ENCODE results near the gene YWHAE. TPM values are rescaled to one million over a fixed set of nuclear protein-coding genes. Genes with fewer than 3 reads are reported as not detected.

YWHAE gene
- total RNA-seq, 4 donors from 2014 or later = 553 to 1,135 (median 724) TPM

DNA sequence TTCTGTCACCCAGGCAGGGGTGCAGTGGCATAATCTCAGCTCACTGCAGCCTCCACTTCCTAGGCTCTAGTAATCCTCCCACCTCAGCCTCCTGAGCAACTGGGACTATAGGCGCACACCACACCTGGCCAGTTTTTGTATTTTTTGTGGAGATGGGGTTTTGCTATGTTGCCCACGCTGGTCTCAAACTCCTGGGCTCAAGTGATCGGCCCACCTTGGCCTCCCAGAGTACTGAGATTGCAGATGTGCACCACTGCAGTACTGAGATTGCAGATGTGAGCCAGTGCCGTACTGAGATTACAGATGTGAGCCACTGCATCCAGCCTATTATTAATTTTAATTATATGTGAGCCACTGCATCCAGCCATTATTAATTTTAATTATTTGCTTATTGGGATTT is 42.2 kb upstream of the YWHAE start:
- Histone ChIP-seq H3K4me1 (peaks cover 11 to 14% of the 10 kb centered on the region in 2 donors), H3K4me3 (replicated peaks in 1 of 3) (no peak overlapping the region), H3K27me3 (no peaks in the 10 kb centered on the region), H3K27ac (no peak overlapping the region), H3K9me3 (no peaks in the 10 kb centered on the region), H3K36me3 (no peaks in the 10 kb centered on the region)
- WGBS, 2 donors = 99% methylated on average over 4 of the region's 4 CpGs
- intact Hi-C loops (cut with DNase I) = no loop called here
- TF ChIP-seq, protein P1, sequence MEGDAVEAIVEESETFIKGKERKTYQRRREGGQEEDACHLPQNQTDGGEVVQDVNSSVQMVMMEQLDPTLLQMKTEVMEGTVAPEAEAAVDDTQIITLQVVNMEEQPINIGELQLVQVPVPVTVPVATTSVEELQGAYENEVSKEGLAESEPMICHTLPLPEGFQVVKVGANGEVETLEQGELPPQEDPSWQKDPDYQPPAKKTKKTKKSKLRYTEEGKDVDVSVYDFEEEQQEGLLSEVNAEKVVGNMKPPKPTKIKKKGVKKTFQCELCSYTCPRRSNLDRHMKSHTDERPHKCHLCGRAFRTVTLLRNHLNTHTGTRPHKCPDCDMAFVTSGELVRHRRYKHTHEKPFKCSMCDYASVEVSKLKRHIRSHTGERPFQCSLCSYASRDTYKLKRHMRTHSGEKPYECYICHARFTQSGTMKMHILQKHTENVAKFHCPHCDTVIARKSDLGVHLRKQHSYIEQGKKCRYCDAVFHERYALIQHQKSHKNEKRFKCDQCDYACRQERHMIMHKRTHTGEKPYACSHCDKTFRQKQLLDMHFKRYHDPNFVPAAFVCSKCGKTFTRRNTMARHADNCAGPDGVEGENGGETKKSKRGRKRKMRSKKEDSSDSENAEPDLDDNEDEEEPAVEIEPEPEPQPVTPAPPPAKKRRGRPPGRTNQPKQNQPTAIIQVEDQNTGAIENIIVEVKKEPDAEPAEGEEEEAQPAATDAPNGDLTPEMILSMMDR (IDR thresholded peaks at IDR 0.05) = no peak
- no peak for TF ChIP-seq POLR2A (IDR thresholded peaks at IDR 0.05)
- no peak for DNase-seq

DNA sequence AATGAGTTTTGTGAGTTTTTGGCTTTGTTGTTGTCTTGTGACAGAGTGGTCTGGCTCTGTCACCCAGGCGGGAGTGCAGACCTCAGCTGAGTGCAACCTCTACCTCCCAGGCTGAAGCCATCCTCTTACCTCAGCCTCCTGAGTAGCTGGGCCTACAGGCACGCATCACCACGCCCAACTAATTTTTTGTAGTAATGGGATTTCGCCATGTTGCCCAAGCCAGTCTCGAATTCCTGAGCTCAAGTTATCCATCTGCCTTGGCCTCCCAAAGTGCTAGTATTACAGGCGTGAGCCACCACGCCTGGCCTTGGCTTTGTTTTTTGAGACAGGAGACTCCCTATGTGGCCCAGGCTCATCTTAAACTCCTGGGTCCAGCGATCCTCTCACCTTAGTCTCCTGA is 40.9 kb upstream of the YWHAE start:
- Histone ChIP-seq H3K27me3 (no peaks in the 10 kb centered on the region), H3K9me3 (no peaks in the 10 kb centered on the region), H3K36me3 (peaks cover 1 to 4% of the 10 kb centered on the region in 2 donors), H3K4me3 (replicated peaks in 1 of 3) (no peak overlapping the region), H3K27ac (no peak overlapping the region), H3K4me1 (peaks cover 11 to 13% of the 10 kb centered on the region in 2 donors)
- intact Hi-C loops (cut with DNase I) = no loop called here
- TF ChIP-seq, protein P1 (IDR thresholded peaks at IDR 0.05) = no peak
- TF ChIP-seq POLR2A (IDR thresholded peaks at IDR 0.05) = no peak
- WGBS, 2 donors = 97 to 98% methylated on average over 7 to 8 of the region's 8 CpGs
- no peak for DNase-seq

DNA sequence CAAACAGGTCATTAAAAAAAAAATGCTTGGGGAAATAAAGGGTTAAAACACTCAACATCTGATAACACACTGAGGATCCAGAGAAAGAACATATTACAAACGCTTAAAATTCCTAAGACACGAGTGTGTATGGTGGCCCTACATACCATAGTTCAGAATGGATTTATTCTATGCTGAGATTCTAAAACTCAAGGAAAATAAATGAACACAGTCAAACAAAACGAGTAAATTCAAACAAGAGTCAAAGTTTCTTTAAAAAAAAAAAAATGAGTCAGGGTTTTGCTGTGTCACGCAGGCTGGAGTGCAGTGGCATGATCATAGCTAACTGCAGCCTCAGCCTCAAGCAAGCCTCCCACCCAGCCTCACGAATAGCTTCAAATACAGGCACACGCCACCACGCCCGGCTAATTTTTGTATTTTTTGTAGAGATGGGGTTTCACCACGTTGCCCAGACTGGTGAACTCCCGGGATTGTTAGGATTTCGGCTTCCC is 38.6 kb upstream of the YWHAE start:
- TF ChIP-seq POLR2A (IDR thresholded peaks at IDR 0.05) = no peak
- TF ChIP-seq, protein P1 (IDR thresholded peaks at IDR 0.05) = no peak
- no peak overlapping the region for H3K4me3 ChIP-seq (replicated peaks in 1 of 3)
- intact Hi-C loops (cut with DNase I) = no loop called here
- WGBS, 2 donors = 46 to 76% methylated on average over 11 of the region's 11 CpGs
- peak overlapping the region in 2 of 3 donors; percentile 14 to 51 for H3K27ac ChIP-seq
- peaks cover 19 to 22% of the 10 kb centered on the region in 2 donors for H3K4me1 ChIP-seq
- peaks cover 4 to 14% of the 10 kb centered on the region in 2 donors for H3K36me3 ChIP-seq
- H3K9me3 ChIP-seq = no peaks in the 10 kb centered on the region
- DNase-seq = peak in 1 of 2 donors; percentile 54
- H3K27me3 ChIP-seq = no peaks in the 10 kb centered on the region

DNA sequence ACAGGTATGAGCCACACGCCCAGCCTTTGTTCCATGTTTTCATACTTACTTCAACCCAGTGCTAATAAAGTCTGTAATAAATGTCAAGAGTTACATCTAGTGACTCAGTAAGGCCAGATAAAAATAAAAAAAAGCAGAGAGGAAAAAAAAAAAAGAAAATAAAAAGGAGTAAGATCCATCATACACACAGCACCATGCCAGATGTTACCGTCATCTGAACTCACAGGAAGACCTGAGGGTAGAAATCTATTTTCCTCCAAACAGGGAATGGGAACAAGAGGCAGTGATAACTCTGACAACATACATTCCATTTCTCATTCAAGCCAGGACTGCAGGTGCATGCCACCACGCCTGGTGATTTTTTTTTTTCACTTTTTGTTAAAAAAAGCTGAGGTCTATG is 35.3 kb upstream of the YWHAE start:
- 90 to 94% methylated on average over 3 of the region's 3 CpGs for WGBS, 2 donors
- Histone ChIP-seq H3K4me3 (replicated peaks in 1 of 3) (no peak overlapping the region), H3K4me1 (peaks cover 25 to 45% of the 10 kb centered on the region in 2 donors), H3K27ac (peak overlapping the region in 1 of 3 donors; percentile 2), H3K27me3 (no peaks in the 10 kb centered on the region), H3K36me3 (peaks cover 4 to 14% of the 10 kb centered on the region in 2 donors), H3K9me3 (no peaks in the 10 kb centered on the region)
- no peak for DNase-seq
- TF ChIP-seq, protein P1 (IDR thresholded peaks at IDR 0.05) = no peak
- no peak for TF ChIP-seq POLR2A (IDR thresholded peaks at IDR 0.05)
- intact Hi-C loops (cut with DNase I) = no loop called here

DNA sequence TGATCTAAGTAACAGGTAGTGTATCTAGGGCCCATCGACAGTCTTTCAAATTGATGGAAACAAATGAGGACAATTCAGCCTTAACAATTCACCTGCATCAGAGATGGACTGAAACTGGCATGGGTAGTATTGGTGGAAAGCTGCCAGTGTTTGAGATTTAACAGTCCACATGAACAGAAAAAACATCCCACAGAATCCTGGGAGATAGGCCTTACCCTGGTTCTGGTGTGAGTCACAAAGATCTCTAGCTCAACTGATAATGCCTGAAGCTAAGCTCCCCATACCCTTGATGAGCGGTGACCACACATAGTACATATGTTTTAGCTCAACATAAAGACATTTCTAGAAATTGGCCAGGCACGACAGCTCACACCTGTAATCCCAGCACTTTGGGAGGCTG is 34.1 kb upstream of the YWHAE start:
- Histone ChIP-seq H3K27ac (peak overlapping the region; percentile 3 to 47 (median 27)), H3K9me3 (no peaks in the 10 kb centered on the region), H3K4me1 (peaks cover 25 to 54% of the 10 kb centered on the region in 2 donors), H3K4me3 (replicated peaks in 1 of 3) (no peak overlapping the region), H3K36me3 (peaks cover 4 to 14% of the 10 kb centered on the region in 2 donors), H3K27me3 (no peaks in the 10 kb centered on the region)
- intact Hi-C loops (cut with DNase I) = no loop called here
- no peak for TF ChIP-seq POLR2A (IDR thresholded peaks at IDR 0.05)
- TF ChIP-seq, protein P1 (IDR thresholded peaks at IDR 0.05) = no peak
- no peak for DNase-seq
- 81 to 86% methylated on average over 3 of the region's 3 CpGs for WGBS, 2 donors
